Breast epithelium (tissue), 3 donors: ENCODE data around the gene PTGES3.

Experiments used
- POLR2A ChIP-seq: fragments of 450-650 bp; IDR thresholded peaks from one replicate; pipeline ENCODE4 v1.6.1; 2016; ENCODE audit warnings: antibody characterized with exemption, mild to moderate bottlenecking, moderate library complexity
- TF ChIP-seq, protein P1 (sequence below), 3 donors: fragments of 450-650 bp; IDR thresholded peaks; one replicate each; pipeline ENCODE4 v1.5.1; 2016 to 2017; ENCODE audit warnings: antibody characterized with exemption in 3 of 3, mild to moderate bottlenecking in 3 of 3, moderate library complexity in 3 of 3

- TF ChIP-seq, protein P1, sequence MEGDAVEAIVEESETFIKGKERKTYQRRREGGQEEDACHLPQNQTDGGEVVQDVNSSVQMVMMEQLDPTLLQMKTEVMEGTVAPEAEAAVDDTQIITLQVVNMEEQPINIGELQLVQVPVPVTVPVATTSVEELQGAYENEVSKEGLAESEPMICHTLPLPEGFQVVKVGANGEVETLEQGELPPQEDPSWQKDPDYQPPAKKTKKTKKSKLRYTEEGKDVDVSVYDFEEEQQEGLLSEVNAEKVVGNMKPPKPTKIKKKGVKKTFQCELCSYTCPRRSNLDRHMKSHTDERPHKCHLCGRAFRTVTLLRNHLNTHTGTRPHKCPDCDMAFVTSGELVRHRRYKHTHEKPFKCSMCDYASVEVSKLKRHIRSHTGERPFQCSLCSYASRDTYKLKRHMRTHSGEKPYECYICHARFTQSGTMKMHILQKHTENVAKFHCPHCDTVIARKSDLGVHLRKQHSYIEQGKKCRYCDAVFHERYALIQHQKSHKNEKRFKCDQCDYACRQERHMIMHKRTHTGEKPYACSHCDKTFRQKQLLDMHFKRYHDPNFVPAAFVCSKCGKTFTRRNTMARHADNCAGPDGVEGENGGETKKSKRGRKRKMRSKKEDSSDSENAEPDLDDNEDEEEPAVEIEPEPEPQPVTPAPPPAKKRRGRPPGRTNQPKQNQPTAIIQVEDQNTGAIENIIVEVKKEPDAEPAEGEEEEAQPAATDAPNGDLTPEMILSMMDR (IDR thresholded peaks at IDR 0.05), result no peak
- TF ChIP-seq POLR2A, result no peak
Observed at GRCh38 chr12:56716458-56716857, 28.4 kb upstream of the PTGES3 start.
